ENCODE data around the gene RUFY3.
A peak's percentile ranks its signal among the peaks of the same experiment; 100 is the strongest.

RUFY3 gene

GRCh38 chr4:70844180-70844579 is 122.4 kb downstream of the RUFY3 start:
- peak in 1 of 2 donors; percentile 16 for DNase-seq

GRCh38 chr4:70849291-70849690 is 127.5 kb downstream of the RUFY3 start:
- DNase-seq: no peak

DNA sequence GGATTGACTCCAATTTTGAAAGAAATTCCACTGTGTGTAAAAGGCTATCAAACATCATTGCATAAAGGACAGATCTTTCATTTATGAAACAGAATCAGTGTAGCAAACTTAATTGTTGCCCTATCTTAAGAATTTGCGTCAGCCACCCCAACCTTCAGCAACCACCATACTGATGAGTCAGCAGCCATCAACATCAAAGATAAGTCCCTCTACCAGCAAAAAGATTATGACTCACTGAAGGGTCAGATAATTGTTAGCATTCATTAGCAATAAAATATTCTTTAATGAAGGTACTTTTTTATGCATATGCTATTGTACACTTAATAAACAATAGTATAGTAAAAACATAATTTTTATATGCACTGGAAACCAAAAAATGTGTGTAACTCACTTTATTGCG is 133.7 kb downstream of the RUFY3 start:
- no peak for DNase-seq
